Ovary (tissue), 9 donors: Measurements from ENCODE around the gene URI1. TPM values are rescaled to one million over a fixed set of nuclear protein-coding genes. Genes with fewer than 3 reads are reported as not detected.

Source experiments
- DNase-seq, 5 donors: peaks; one replicate each; pipeline ENCODE4 v3.0.0-alpha.2; 2019 to 2020
- H3K27ac ChIP-seq, 2 donors: fragments of 200-600 bp; one replicate each; pipeline versions ENCODE4 v1.5.1 to v1.8.0; 2019 to 2022
- H3K27me3 ChIP-seq: fragments of 200-600 bp; one replicate; pipeline ENCODE4 v1.8.0; 2022
- H3K36me3 ChIP-seq: fragments of 200-600 bp; sonication (generic); one replicate; pipeline ENCODE4 v1.5.1; 2019
- H3K4me1 ChIP-seq: one replicate; pipeline ENCODE4 v1.8.1; 2013; ENCODE audit warnings: mild to moderate bottlenecking, moderate library complexity; ENCODE audit not compliant: insufficient read depth
- H3K4me3 ChIP-seq: fragments of 200-600 bp; sonication (generic); one replicate; pipeline ENCODE4 v1.5.1; 2017
- H3K9me3 ChIP-seq, 2 donors: fragments of 200-600 bp in 1 of 2; sonication (generic) in 1 of 2; one replicate each; pipeline versions ENCODE4 v1.5.1 to v1.8.1; 2013 to 2019; ENCODE audit warnings: mild to moderate bottlenecking in 1 of 2, moderate library complexity in 1 of 2
- CTCF ChIP-seq, 3 donors: fragments of 450-650 bp in 2 of 3; fragments of 200-600 bp in 1 of 3; IDR thresholded peaks; one replicate each; pipeline versions ENCODE4 v1.5.1 to v1.8.0; 2016 to 2022; ENCODE audit warnings: antibody characterized with exemption in 3 of 3, mild to moderate bottlenecking in 1 of 3
- EP300 ChIP-seq: sonication (generic); formaldehyde crosslinking; IDR thresholded peaks from one replicate; pipeline ENCODE4 v1.6.1; 2017; ENCODE audit warnings: antibody characterized with exemption
- POLR2A ChIP-seq: fragments of 450-650 bp; IDR thresholded peaks from one replicate; pipeline ENCODE4 v1.6.1; 2017; ENCODE audit warnings: antibody characterized with exemption, mild to moderate bottlenecking, moderate library complexity
- WGBS, 3 donors: extraction: QIAGEN DNeasy Blood & Tissue Kit in 1 of 3; methylation state at CpG; one replicate each; pipeline versions ENCODE4 v1.1.5 to v1.1.7; 2013 to 2017; 5-methylcytosine and 5-hydroxymethylcytosine counted together
- intact Hi-C, 4 donors: fragments of 100-400 bp; cut with DNase I; formaldehyde crosslinking; loops; one replicate each; pipeline versions ENCODE4 v1.11.0 to v1.15.1; 2022 to 2023
- polyA plus RNA-seq, 2 donors: library from polyadenylated mRNA; stranded (reverse); fragments of 200-250 nt in 1 of 2; fragments of 350-450 nt in 1 of 2; fragmentation: Illumina TruSeq in 1 of 2; extraction: RNeasy Lipid Tissue Mini Kit (QIAGEN cat#74804) in 1 of 2; gene quantifications; one replicate each; pipeline ENCODE4 v1.2.3, GENCODE V29; 2013 to 2014
- total RNA-seq, 7 donors: library from RNA; depleted of rRNA in 2 of 7; stranded (reverse); fragments of >200 nt in 2 of 7; fragmentation: NEBNext Ultra II Directional in 3 of 7; extraction: Animal tissue kit (Norgen Biotek cat#: 25700) in 3 of 7; gene quantifications; one replicate each; pipeline versions ENCODE4 v1.1.0 to v1.2.4, GENCODE V29; 2016 to 2023
- donor health status: DM: no; HTN: no; CAD: no; lungs with moderate emphysema.
- donor health status: DM: no; HTN: no; CAD: no.
- donor health status: Bipolar disorder and iron deficiency.
- donor health status: DM: yes; HTN: yes; CAD: no.
- donor health status: DM: no; HTN: no; CAD: no.
- donor health status: DM: yes; HTN: yes; CAD: no.

The URI1 gene
- total and polyA plus RNA-seq, 9 donors = 39.8 to 90.0 (median 66.9) TPM

GRCh38 chr19:30059741-30060457 lies 117.9 kb downstream of the URI1 start:
- Histone ChIP-seq H3K4me3 (no peak overlapping the region), H3K4me1 (no peaks in the 10 kb centered on the region), H3K9me3 (no peaks in the 10 kb centered on the region), H3K27ac (no peak overlapping the region), H3K27me3 (no peaks in the 10 kb centered on the region), H3K36me3 (no peaks in the 10 kb centered on the region)
- TF ChIP-seq CTCF (IDR thresholded peaks at IDR 0.05) = no peak
- no peak for TF ChIP-seq EP300
- no peak for TF ChIP-seq POLR2A
- intact Hi-C loops = no loop called here
- no peak for DNase-seq
- WGBS, 3 donors = 77 to 81% (median 79%) methylated on average over 27 of the region's 27 CpGs

- intact Hi-C loops = no loop called here
- no peaks in the 10 kb centered on the region for H3K36me3 ChIP-seq
- no peaks in the 10 kb centered on the region for H3K4me1 ChIP-seq
- WGBS, 3 donors = 68 to 72% (median 71%) methylated on average over 13 of the region's 13 CpGs
- no peak overlapping the region for H3K27ac ChIP-seq
- no peak overlapping the region for H3K4me3 ChIP-seq
- no peaks in the 10 kb centered on the region for H3K9me3 ChIP-seq
- H3K27me3 ChIP-seq = no peaks in the 10 kb centered on the region
- no peak for TF ChIP-seq CTCF (IDR thresholded peaks at IDR 0.05)
- TF ChIP-seq EP300 = no peak
- no peak for TF ChIP-seq POLR2A
- no peak for DNase-seq
Measured at GRCh38 chr19:30060531-30061222, 118.6 kb downstream of the URI1 start.

GRCh38 chr19:30061223-30062064 lies 119.4 kb downstream of the URI1 start:
- no peaks in the 10 kb centered on the region for H3K9me3 ChIP-seq
- H3K4me3 ChIP-seq = no peak overlapping the region
- TF ChIP-seq EP300 (no peak), POLR2A (no peak), CTCF (IDR thresholded peaks at IDR 0.05) (no peak)
- H3K36me3 ChIP-seq = no peaks in the 10 kb centered on the region
- no peak for DNase-seq
- H3K4me1 ChIP-seq = no peaks in the 10 kb centered on the region
- H3K27ac ChIP-seq = no peak overlapping the region
- no peaks in the 10 kb centered on the region for H3K27me3 ChIP-seq
- intact Hi-C loops = no loop called here
- WGBS, 3 donors = 71 to 73% (median 73%) methylated on average over 26 of the region's 26 CpGs

GRCh38 chr19:30062065-30062906 lies 120.2 kb downstream of the URI1 start:
- Histone ChIP-seq H3K4me3 (no peak overlapping the region), H3K9me3 (no peaks in the 10 kb centered on the region), H3K27ac (no peak overlapping the region), H3K4me1 (no peaks in the 10 kb centered on the region), H3K27me3 (no peaks in the 10 kb centered on the region), H3K36me3 (no peaks in the 10 kb centered on the region)
- intact Hi-C loops = no loop called here
- TF ChIP-seq EP300 = no peak
- no peak for TF ChIP-seq CTCF (IDR thresholded peaks at IDR 0.05)
- no peak for TF ChIP-seq POLR2A
- DNase-seq = no peak
- WGBS, 3 donors = 76 to 79% (median 77%) methylated on average over 16 of the region's 16 CpGs
